ENCODE results near the gene CHST5.
A peak's percentile ranks its signal among the peaks of the same experiment; 100 is the strongest.
"Not testable (repeated sequence)": the region's sequence is repeated elsewhere in the genome, so short reads cannot be mapped to it uniquely, and the experiment has no call there.

The CHST5 gene

DNA sequence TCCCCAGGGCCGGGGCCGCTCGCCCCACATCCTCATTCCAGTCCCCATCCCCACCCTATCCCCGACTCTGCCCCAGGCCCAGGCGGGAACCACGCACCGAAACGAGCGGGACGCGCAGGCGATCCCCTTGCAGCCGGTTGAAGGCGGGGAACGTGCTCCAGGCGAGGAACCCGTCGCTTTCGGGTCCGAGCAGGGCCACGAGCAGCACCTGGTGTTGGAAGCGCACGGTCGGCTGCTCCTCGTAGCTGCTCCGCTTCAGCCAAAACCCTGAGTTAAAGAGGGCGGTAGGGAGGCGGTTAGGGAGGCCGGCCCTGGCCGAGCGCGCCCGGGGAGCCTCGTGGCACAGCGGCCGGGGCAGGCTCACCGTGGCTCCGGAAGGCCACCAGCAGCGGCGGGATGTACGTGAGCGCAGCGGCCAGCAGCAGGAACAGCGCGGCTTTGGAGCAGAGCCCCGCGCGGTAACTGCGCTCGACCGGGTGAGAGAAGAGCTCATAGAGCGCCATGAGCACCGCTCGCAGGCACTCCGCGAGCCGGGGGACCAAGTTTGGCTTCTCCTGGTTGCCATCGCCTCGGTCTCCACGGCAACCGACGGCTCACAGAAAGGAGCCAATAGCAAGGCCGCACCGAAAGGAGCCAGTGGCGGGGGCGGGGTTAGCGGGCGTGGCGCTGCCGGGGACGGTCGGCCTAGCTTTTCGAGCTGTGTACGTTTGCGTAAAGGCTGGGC, 20.0 kb upstream of the CHST5 start, which contains the start of gene TMEM231:
TSS of gene TMEM231 (minus strand) at position 546 of the 724 bp plus-strand sequence. CDS start at position 503, 43 bp downstream.
- TF ChIP-seq HDGF (IDR thresholded peaks at IDR 0.05; ENCODE audit: borderline replicate concordance) (no peak), L3MBTL2 (conservative IDR thresholded peaks at IDR 0.05) (peak; percentile 95)
- peak; percentile 91 for DNase-seq (ENCODE audit: extremely low spot score)
- ChIA-PET CTCF (interaction anchor here (0.6 to 0.8 kb wide), 3 partner anchors 39 to 92 kb away, joined by 4 to 5 read pairs (median 5); no protein-coding TSS in a partner anchor), POLR2A (interaction anchor here (0.8 to 1.9 kb wide), 10 partner anchors 9 to 92 kb away, joined by 3 to 22 read pairs (median 4); partner anchors contain the start of genes ADAT1, CHST6, GABARAPL2 and KARS1)

DNA sequence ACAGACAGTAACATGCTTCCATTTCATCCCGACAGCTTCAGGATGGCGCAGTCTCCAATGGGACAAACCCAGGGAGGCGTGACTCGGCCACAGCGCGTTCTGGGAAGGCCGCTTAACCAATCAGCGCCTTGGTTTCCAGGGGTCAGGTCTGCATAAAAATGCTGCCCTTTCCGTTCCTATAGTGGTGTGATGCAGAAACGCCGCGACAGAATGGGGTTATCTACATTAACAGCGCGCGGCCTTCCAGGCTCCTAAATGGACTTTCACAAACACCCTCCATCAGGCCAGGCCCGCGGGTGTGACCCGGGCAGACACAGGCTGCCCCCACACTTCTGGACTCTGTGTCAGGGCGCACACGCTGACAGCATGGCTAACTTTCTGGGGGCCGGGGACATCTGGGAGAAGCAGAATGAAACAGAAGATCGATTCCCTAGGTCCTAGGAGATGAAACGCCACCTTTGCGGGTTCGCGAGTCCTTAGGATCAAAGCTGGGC, 19.4 kb upstream of the CHST5 start:
- no peak for TF ChIP-seq BHLHE40 (IDR thresholded peaks at IDR 0.05; ENCODE audit: borderline replicate concordance)
- TF ChIP-seq, protein P1, sequence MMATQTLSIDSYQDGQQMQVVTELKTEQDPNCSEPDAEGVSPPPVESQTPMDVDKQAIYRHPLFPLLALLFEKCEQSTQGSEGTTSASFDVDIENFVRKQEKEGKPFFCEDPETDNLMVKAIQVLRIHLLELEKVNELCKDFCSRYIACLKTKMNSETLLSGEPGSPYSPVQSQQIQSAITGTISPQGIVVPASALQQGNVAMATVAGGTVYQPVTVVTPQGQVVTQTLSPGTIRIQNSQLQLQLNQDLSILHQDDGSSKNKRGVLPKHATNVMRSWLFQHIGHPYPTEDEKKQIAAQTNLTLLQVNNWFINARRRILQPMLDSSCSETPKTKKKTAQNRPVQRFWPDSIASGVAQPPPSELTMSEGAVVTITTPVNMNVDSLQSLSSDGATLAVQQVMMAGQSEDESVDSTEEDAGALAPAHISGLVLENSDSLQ (IDR thresholded peaks at IDR 0.05) = no peak
- no peak for TF ChIP-seq ARNT (IDR thresholded peaks at IDR 0.05)
- TF ChIP-seq TARDBP (IDR thresholded peaks at IDR 0.05) = no peak
- TF ChIP-seq L3MBTL2 (conservative IDR thresholded peaks at IDR 0.05) = no peak
- no peak for TF ChIP-seq FOXK2 (IDR thresholded peaks at IDR 0.05)
- no peak for TF ChIP-seq FOXA1 (IDR thresholded peaks at IDR 0.05)
- no peak for TF ChIP-seq NFRKB (IDR thresholded peaks at IDR 0.05)
- TF ChIP-seq FOXM1 (IDR thresholded peaks at IDR 0.05; ENCODE audit: borderline replicate concordance) = no peak
- ChIA-PET POLR2A (interaction anchor here (0.5 to 1.9 kb wide), 10 partner anchors 10 to 93 kb away, joined by 3 to 22 read pairs (median 4); partner anchors contain the start of genes ADAT1, CHST6, GABARAPL2 and KARS1), CTCF (no interaction called here)
- DNase-seq (ENCODE audit: extremely low spot score) = peak; percentile 87

DNA sequence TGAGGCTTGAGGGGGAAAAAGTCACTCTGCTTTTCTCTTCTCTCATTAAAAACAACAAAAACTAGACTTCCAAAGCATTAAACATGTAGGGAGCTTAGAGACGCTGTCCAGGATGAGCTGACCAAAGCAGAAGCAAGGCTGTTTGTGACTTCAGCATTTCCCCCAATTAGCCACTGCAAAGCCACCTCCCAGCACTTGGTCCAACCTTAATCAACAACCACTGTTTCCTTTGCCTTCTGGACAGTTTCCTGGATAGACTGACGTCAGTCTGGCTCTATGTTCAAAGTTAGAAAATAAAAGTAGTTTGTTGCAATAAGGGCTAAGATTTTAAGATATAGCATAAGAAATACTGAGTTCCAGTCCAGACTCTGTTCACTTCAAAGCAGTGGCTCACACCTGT, 17.0 kb upstream of the CHST5 start:
- TF ChIP-seq HDGF (IDR thresholded peaks at IDR 0.05; ENCODE audit: borderline replicate concordance) (no peak), ARNT (IDR thresholded peaks at IDR 0.05) (no peak), ELF4 (IDR thresholded peaks at IDR 0.05) (no peak), ZNF384 (IDR thresholded peaks at IDR 0.05) (no peak), FOXK2 (IDR thresholded peaks at IDR 0.05) (no peak), L3MBTL2 (conservative IDR thresholded peaks at IDR 0.05) (no peak), LEF1 (IDR thresholded peaks at IDR 0.05; ENCODE audit: borderline replicate concordance) (no peak), SP1 (IDR thresholded peaks at IDR 0.05) (no peak), CTBP1 (IDR thresholded peaks at IDR 0.05; ENCODE audit: borderline replicate concordance) (no peak), SUZ12 (IDR thresholded peaks at IDR 0.05) (no peak), BHLHE40 (IDR thresholded peaks at IDR 0.05; ENCODE audit: borderline replicate concordance) (no peak), NFRKB (IDR thresholded peaks at IDR 0.05) (no peak), TARDBP (IDR thresholded peaks at IDR 0.05) (no peak), FOXM1 (IDR thresholded peaks at IDR 0.05; ENCODE audit: borderline replicate concordance) (no peak), FOXA1 (IDR thresholded peaks at IDR 0.05) (no peak)
- TF ChIP-seq, protein P1 (IDR thresholded peaks at IDR 0.05) = no peak
- POLR2A ChIA-PET = no interaction called here
- CTCF ChIA-PET = interaction anchor here (0.6 kb wide), 1 partner anchor 35 kb away, joined by 5 read pairs; no protein-coding TSS in a partner anchor
- DNase-seq (ENCODE audit: extremely low spot score) = no peak

DNA sequence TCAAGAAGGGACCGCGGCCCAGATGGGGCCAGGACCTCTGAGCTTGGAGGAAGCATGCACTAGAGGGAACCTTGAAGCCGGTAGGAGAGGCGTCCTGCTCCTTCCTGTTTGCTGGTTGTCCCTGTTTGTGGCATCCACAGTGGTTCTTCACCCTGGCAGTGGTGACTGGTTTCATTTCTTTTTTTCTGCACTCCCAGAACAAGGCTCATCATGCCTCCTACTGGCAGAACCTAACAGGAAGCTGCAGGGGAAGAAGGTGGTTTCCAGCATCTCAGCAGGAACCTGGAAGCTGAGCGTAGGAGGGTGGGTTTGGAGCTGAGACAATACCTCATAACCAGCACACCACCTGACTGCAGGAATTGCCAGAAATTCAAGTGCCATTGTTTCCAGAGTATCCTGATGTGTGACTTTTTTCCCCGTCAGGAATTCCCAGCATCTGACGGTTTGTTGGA, 14.3 kb upstream of the CHST5 start:
- peak; percentile 56 for DNase-seq (ENCODE audit: extremely low spot score)
- TF ChIP-seq FOXA1 (IDR thresholded peaks at IDR 0.05) = no peak
- no peak for TF ChIP-seq SP1 (IDR thresholded peaks at IDR 0.05)
- no peak for TF ChIP-seq BHLHE40 (IDR thresholded peaks at IDR 0.05; ENCODE audit: borderline replicate concordance)
- TF ChIP-seq CTBP1 (IDR thresholded peaks at IDR 0.05; ENCODE audit: borderline replicate concordance) = no peak
- no peak for TF ChIP-seq SUZ12 (IDR thresholded peaks at IDR 0.05)
- ChIA-PET POLR2A (interaction anchor here (0.6 kb wide), 1 partner anchor 351 kb away, joined by 3 read pairs; no protein-coding TSS in a partner anchor), CTCF (interaction anchor here (0.6 to 1.0 kb wide), 5 partner anchors 11 to 78 kb away, joined by 3 to 4 read pairs (median 3); no protein-coding TSS in a partner anchor)

DNA sequence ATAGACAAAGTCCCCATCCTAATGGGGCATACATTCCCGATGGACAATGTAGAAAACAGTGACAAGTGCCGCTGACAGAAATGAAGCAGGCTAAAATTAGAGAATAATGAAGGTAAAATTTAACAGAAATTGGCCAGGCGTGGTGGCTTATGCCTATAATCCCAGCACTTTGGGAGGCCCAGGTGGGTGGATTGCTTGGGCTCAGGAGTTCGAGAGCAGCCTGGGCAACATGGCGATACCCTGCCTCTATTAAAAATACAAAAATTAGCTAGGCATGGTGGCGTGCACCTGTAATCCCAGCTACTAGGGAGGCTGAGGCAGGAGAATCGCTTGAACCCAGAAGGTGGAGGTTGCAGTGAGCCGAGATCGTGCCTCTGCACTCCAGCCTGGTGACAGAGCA, 12.5 kb upstream of the CHST5 start:
- POLR2A ChIA-PET; CTCF ChIA-PET; DNase-seq (ENCODE audit: extremely low spot score): not testable (repeated sequence)

DNA sequence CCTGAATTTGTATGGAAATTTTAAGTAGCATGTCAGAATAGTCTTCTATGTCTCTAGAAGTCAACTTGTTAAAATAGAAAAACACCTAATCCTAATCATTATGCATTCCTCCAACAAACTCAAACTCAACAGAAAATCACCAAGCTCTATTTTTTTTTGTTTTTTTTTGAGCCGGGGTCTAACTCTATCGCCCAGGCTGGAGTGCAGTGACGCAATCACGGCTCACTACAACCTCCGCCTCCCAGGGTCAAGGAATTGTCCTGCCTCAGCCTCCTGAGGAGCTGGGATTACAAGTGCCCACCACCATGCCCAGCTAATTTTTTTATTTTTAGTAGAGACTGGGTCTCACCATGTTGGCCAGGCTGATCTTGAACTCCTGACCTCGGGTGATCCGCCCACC, 10.4 kb upstream of the CHST5 start:
- TF ChIP-seq L3MBTL2 (conservative IDR thresholded peaks at IDR 0.05) = no peak
- TF ChIP-seq SUZ12 (IDR thresholded peaks at IDR 0.05) = no peak
- no peak for TF ChIP-seq BHLHE40 (IDR thresholded peaks at IDR 0.05; ENCODE audit: borderline replicate concordance)
- no peak for TF ChIP-seq ARNT (IDR thresholded peaks at IDR 0.05)
- TF ChIP-seq ELF4 (IDR thresholded peaks at IDR 0.05) = no peak
- TF ChIP-seq FOXM1 (IDR thresholded peaks at IDR 0.05; ENCODE audit: borderline replicate concordance) = no peak
- TF ChIP-seq HDGF (IDR thresholded peaks at IDR 0.05; ENCODE audit: borderline replicate concordance) = no peak
- no peak for TF ChIP-seq FOXK2 (IDR thresholded peaks at IDR 0.05)
- no peak for TF ChIP-seq NFRKB (IDR thresholded peaks at IDR 0.05)
- TF ChIP-seq LEF1 (IDR thresholded peaks at IDR 0.05; ENCODE audit: borderline replicate concordance) = no peak
- TF ChIP-seq SP1 (IDR thresholded peaks at IDR 0.05) = no peak
- no peak for TF ChIP-seq TARDBP (IDR thresholded peaks at IDR 0.05)
- ChIA-PET CTCF (interaction anchor here (1.5 kb wide), 1 partner anchor 29 kb away, joined by 4 read pairs; no protein-coding TSS in a partner anchor), POLR2A (no interaction called here)
- no peak for DNase-seq (ENCODE audit: extremely low spot score)

DNA sequence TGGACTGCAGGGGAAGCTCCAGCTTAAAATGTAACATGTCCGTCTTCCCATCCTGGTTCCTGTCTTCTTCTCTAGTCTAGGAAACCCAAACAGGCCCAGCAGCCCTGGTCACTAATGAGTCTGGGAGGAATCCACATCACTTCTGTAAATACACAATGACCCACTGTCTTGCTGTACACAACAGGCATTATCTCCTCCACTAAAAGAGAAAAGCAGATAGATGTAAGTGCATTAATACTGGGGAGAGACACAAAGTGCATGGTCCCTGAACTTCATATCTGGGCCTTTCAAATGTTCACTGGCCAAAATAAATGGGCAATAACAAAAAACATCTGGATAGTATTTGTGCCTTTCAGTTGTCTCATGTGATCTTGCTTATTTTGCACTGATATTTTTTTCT, 10.0 kb upstream of the CHST5 start:
- POLR2A ChIA-PET; DNase-seq (ENCODE audit: extremely low spot score): not testable (repeated sequence)
- CTCF ChIA-PET = interaction anchor here (1.5 kb wide), 1 partner anchor 29 kb away, joined by 4 read pairs; no protein-coding TSS in a partner anchor

DNA sequence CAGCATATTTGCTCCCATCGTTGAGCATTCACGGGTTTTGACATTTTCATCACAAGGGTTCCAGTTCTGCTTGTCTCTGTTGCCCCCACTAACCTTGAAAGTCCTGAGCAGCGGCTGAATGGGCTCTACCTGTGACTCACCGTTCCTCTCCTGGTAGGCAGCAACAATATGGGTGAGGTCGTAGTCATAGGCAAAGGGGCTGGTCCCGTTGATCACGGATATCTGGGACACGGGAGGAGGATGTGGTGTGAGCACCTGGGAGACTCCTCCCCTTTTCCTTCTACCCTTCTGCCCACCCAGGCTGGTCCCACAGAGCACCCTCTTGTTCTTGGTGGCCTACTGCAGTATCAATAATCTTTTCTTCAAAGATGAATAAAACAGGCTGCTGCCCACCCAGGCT, 6.6 kb upstream of the CHST5 start:
- POLR2A ChIA-PET; DNase-seq (ENCODE audit: extremely low spot score); CTCF ChIA-PET: not testable (repeated sequence)

All from HEK293T (cell line).